Activated CD8-positive, alpha-beta T cell treated with anti-CD3 and anti-CD28 coated beads, Interleukin-2, amount 10 ng/mL, durations not matched to agents 7 days and 5 days (primary cell): ENCODE results near the gene CDC34. TPM values are rescaled to one million over a fixed set of nuclear protein-coding genes. Genes with fewer than 3 reads are reported as not detected.

Experiments
- ATAC-seq: fragments of 150-1000 bp; cut with Tn5 transposase; one replicate; pipeline ENCODE4 v1.10.0; 2021; ENCODE audit warnings: moderate library complexity
- CTCF ChIA-PET: fragments of 350-600 bp; sonication (Branson Sonifier 250); formaldehyde crosslinking; loops from one replicate; lab custom pipeline; 2021; ENCODE audit warnings: antibody characterized with exemption; lab: Charles Lee
- POLR2A ChIA-PET: fragments of 350-600 bp; sonication (Branson Sonifier 250); formaldehyde crosslinking; loops from one replicate; lab custom pipeline; 2021; ENCODE audit warnings: antibody characterized with exemption; lab: Charles Lee
- DNase-seq: peaks from one replicate; pipeline ENCODE4 v3.0.0-alpha.2; 2020
- H3K27ac Mint-ChIP-seq: one replicate; pipeline ENCODE4 v1.8.0; 2021; ENCODE audit warnings: mild to moderate bottlenecking, mixed read lengths
- H3K27me3 Mint-ChIP-seq: one replicate; pipeline ENCODE4 v1.8.0; 2021; ENCODE audit warnings: low read depth, mixed read lengths
- H3K36me3 Mint-ChIP-seq: one replicate; pipeline ENCODE4 v1.8.0; 2021; ENCODE audit warnings: low read depth, mixed read lengths
- H3K4me1 Mint-ChIP-seq: one replicate; pipeline ENCODE4 v1.8.0; 2021; ENCODE audit warnings: low read depth, mixed read lengths
- H3K4me3 Mint-ChIP-seq: one replicate; pipeline ENCODE4 v1.8.0; 2021; ENCODE audit warnings: mild to moderate bottlenecking, mixed read lengths
- H3K9me3 Mint-ChIP-seq: one replicate; pipeline ENCODE4 v1.8.0; 2022; ENCODE audit warnings: mixed read lengths; ENCODE audit not compliant: insufficient read depth
- total RNA-seq, 2 experiments: library from RNA; stranded (reverse); gene quantifications; one replicate each; pipeline ENCODE4 v1.2.3, GENCODE V29; 2021

The CDC34 gene
- total RNA-seq, 2 experiments from 2014 or later, result 49.0 to 53.0 TPM

GRCh38 chr19:498977-499623, 32.5 kb upstream of the CDC34 start:
- DNase-seq (no peak), ATAC-seq (no peak)
- Mint-ChIP-seq H3K4me1 (peaks cover 7% of the 10 kb centered on the region), H3K9me3 (no peaks in the 10 kb centered on the region), H3K36me3 (no peaks in the 10 kb centered on the region), H3K27ac (no peak overlapping the region), H3K4me3 (no peak overlapping the region), H3K27me3 (peaks cover 18% of the 10 kb centered on the region)
- POLR2A ChIA-PET, result no interaction called here
- CTCF ChIA-PET, result interaction anchor here (1.0 kb wide), 1 partner anchor 12 kb away, joined by 3 read pairs; no protein-coding TSS in a partner anchor

GRCh38 chr19:501646-502045, 29.9 kb upstream of the CDC34 start:
- Mint-ChIP-seq H3K4me3 (no peak overlapping the region), H3K4me1 (peaks cover 18% of the 10 kb centered on the region), H3K27me3 (peaks cover 13% of the 10 kb centered on the region), H3K9me3 (no peaks in the 10 kb centered on the region), H3K36me3 (no peaks in the 10 kb centered on the region), H3K27ac (no peak overlapping the region)
- CTCF ChIA-PET, result no interaction called here
- no peak for DNase-seq
- no peak for ATAC-seq
- POLR2A ChIA-PET, result no interaction called here

- peaks cover 8% of the 10 kb centered on the region for H3K36me3 Mint-ChIP-seq
- H3K27ac Mint-ChIP-seq, result no peak overlapping the region
- ChIA-PET CTCF (interaction anchor here (2.0 kb wide), 1 partner anchor 9 kb away, joined by 12 read pairs; no protein-coding TSS in a partner anchor), POLR2A (no interaction called here)
- H3K27me3 Mint-ChIP-seq, result no peaks in the 10 kb centered on the region
- no peaks in the 10 kb centered on the region for H3K9me3 Mint-ChIP-seq
- peaks cover 35% of the 10 kb centered on the region for H3K4me1 Mint-ChIP-seq
- no peak for ATAC-seq
- DNase-seq, result no peak
- no peak overlapping the region for H3K4me3 Mint-ChIP-seq
Observed at GRCh38 chr19:504616-505015, 26.9 kb upstream of the CDC34 start.

- DNase-seq, result peak; percentile 96
- Mint-ChIP-seq H3K36me3 (peaks cover 10% of the 10 kb centered on the region), H3K27me3 (no peaks in the 10 kb centered on the region), H3K4me3 (peak overlapping the region; percentile 79), H3K4me1 (peaks cover 52% of the 10 kb centered on the region), H3K9me3 (no peaks in the 10 kb centered on the region), H3K27ac (peak overlapping the region; percentile 96)
- POLR2A ChIA-PET, result interaction anchor here (0.6 to 2.1 kb wide), 8 partner anchors 12 to 1769 kb away, joined by 3 to 10 read pairs (median 3); partner anchors contain the start of genes BSG and CDC34
- ATAC-seq, result peak; percentile 68
- CTCF ChIA-PET, result interaction anchor here (0.7 to 2.6 kb wide), 17 partner anchors 9 to 227 kb away, joined by 3 to 32 read pairs (median 4); partner anchors contain the start of genes CDC34 and MADCAM1
Observed at GRCh38 chr19:506404-507285, 24.9 kb upstream of the CDC34 start.

- no peaks in the 10 kb centered on the region for H3K27me3 Mint-ChIP-seq
- CTCF ChIA-PET, result interaction anchor here (1.0 to 2.6 kb wide), 12 partner anchors 10 to 227 kb away, joined by 3 to 32 read pairs (median 4); partner anchors contain the start of genes CDC34 and MADCAM1
- peak within 1 kb of the TSS; percentile 96 for H3K27ac Mint-ChIP-seq
- peak; percentile 90 for DNase-seq
- H3K4me1 Mint-ChIP-seq, result peaks cover 58% of the 10 kb centered on the region
- ATAC-seq, result peak; percentile 60
- H3K36me3 Mint-ChIP-seq, result peaks cover 10% of the 10 kb centered on the region
- POLR2A ChIA-PET, result interaction anchor here (0.9 to 2.1 kb wide), 4 partner anchors 14 to 64 kb away, joined by 3 to 10 read pairs (median 4); partner anchors contain the start of genes BSG and CDC34
- no peaks in the 10 kb centered on the region for H3K9me3 Mint-ChIP-seq
- H3K4me3 Mint-ChIP-seq, result peak within 1 kb of the TSS; percentile 79
Observed at GRCh38 chr19:507286-508203, 24.0 kb upstream of the CDC34 start, which contains the start of gene TPGS1. Gene TPGS1, plus strand, starts transcription at chr19:507497. Its CDS starts 10 bp downstream, at chr19:507507.

- H3K27me3 Mint-ChIP-seq, result no peaks in the 10 kb centered on the region
- ChIA-PET POLR2A (no interaction called here), CTCF (interaction anchor here (2.6 kb wide), 1 partner anchor 13 kb away, joined by 32 read pairs; the partner anchor contains the start of gene MADCAM1)
- H3K36me3 Mint-ChIP-seq, result peaks cover 13% of the 10 kb centered on the region
- peak overlapping the region; percentile 79 for H3K4me3 Mint-ChIP-seq
- no peak for ATAC-seq
- DNase-seq, result no peak
- H3K9me3 Mint-ChIP-seq, result no peaks in the 10 kb centered on the region
- peaks cover 56% of the 10 kb centered on the region for H3K4me1 Mint-ChIP-seq
- H3K27ac Mint-ChIP-seq, result peak overlapping the region; percentile 96
Observed at GRCh38 chr19:508204-509150, 23.1 kb upstream of the CDC34 start.

GRCh38 chr19:510606-511100, 20.9 kb upstream of the CDC34 start:
- ChIA-PET POLR2A (interaction anchor here (0.6 to 2.7 kb wide), 8 partner anchors 11 to 153 kb away, joined by 3 to 19 read pairs (median 5); partner anchors contain the start of genes BSG, CDC34, GZMM and RNF126), CTCF (interaction anchor here (0.7 to 2.9 kb wide), 30 partner anchors 8 to 286 kb away, joined by 3 to 87 read pairs (median 4); partner anchors contain the start of genes BSG, CDC34 and GZMM)
- Mint-ChIP-seq H3K4me1 (peaks cover 55% of the 10 kb centered on the region), H3K27ac (peak overlapping the region; percentile 94), H3K9me3 (no peaks in the 10 kb centered on the region), H3K4me3 (peak overlapping the region; percentile 78), H3K36me3 (peaks cover 20% of the 10 kb centered on the region), H3K27me3 (no peaks in the 10 kb centered on the region)
- DNase-seq, result peak; percentile 97
- ATAC-seq, result peak; percentile 54

- ATAC-seq (peak; percentile 60), DNase-seq (peak; percentile 91)
- Mint-ChIP-seq H3K9me3 (no peaks in the 10 kb centered on the region), H3K4me3 (peak overlapping the region; percentile 78), H3K36me3 (peaks cover 20% of the 10 kb centered on the region), H3K4me1 (peaks cover 50% of the 10 kb centered on the region), H3K27ac (peak overlapping the region; percentile 94), H3K27me3 (no peaks in the 10 kb centered on the region)
- CTCF ChIA-PET, result interaction anchor here (0.7 to 2.9 kb wide), 29 partner anchors 8 to 285 kb away, joined by 3 to 87 read pairs (median 4); partner anchors contain the start of genes BSG, CDC34 and GZMM
- POLR2A ChIA-PET, result interaction anchor here (0.6 to 2.7 kb wide), 8 partner anchors 10 to 152 kb away, joined by 3 to 19 read pairs (median 4); partner anchors contain the start of genes BSG, CDC34, GZMM and RNF126
Observed at GRCh38 chr19:511101-511851, 20.3 kb upstream of the CDC34 start.
